PC-3 (cell line): ENCODE results near the gene CMTM8. TPM values are rescaled to one million over a fixed set of nuclear protein-coding genes. Genes with fewer than 3 reads are reported as not detected.
A peak's percentile ranks its signal among the peaks of the same experiment; 100 is the strongest.

Source experiments
- ATAC-seq: fragments of 200-7000 bp; cut with Tn5 transposase; 2 replicates; pipeline ENCODE4 v1.9.1; 2020; ENCODE audit warnings: mild to moderate bottlenecking, moderate library complexity
- BruUV-seq: library from RNA; stranded (reverse); fragments of 400-500 nt; replicated peaks from 2 replicates; lab custom pipeline; 2021; lab: Mats Ljungman, UMichigan
- CTCF ChIA-PET: fragments of 300-600 bp; sonication (Branson Sonifier 250); formaldehyde crosslinking; loops from one replicate; lab custom pipeline; 2022; ENCODE audit warnings: antibody characterized with exemption; lab: Charles Lee
- POLR2A ChIA-PET: fragments of 300-600 bp; sonication (Branson Sonifier 250); formaldehyde crosslinking; loops from one replicate; lab custom pipeline; 2022; ENCODE audit warnings: antibody characterized with exemption; ENCODE audit not compliant: unreplicated experiment; lab: Charles Lee
- DNase-seq: peaks from one replicate; pipeline ENCODE4 v3.0.0-alpha.2; 2015
- H2AFZ ChIP-seq: fragments of 300-600 bp; sonication (generic); 2 replicates; pipeline ENCODE4 v1.6.0; 2016; ENCODE audit warnings: antibody characterized with exemption, low read length
- H3F3A ChIP-seq: fragments of 300-600 bp; sonication (generic); one replicate; pipeline ENCODE4 v1.6.0; 2017; ENCODE audit warnings: antibody characterized with exemption, low read length, control low read depth, mild to moderate bottlenecking; ENCODE audit not compliant: unreplicated experiment
- H3K27ac ChIP-seq: fragments of 300-600 bp; sonication (generic); 2 replicates; pipeline ENCODE4 v1.5.1; 2016; ENCODE audit warnings: mild to moderate bottlenecking, low read length
- H3K27me3 ChIP-seq: fragments of 300-600 bp; sonication (generic); 2 replicates; pipeline ENCODE4 v1.6.1; 2016; ENCODE audit warnings: low read length, mixed read lengths
- H3K36me3 ChIP-seq: fragments of 300-600 bp; sonication (generic); 2 replicates; pipeline ENCODE4 v1.6.1; 2016; ENCODE audit warnings: low read depth, mixed run types, low read length, mixed read lengths
- H3K4me1 ChIP-seq: fragments of 300-600 bp; sonication (generic); 2 replicates; pipeline ENCODE4 v1.5.1; 2016; ENCODE audit warnings: low read length; ENCODE audit not compliant: insufficient read depth
- H3K4me2 ChIP-seq: fragments of 300-600 bp; sonication (generic); 2 replicates; pipeline ENCODE4 v1.6.0; 2016; ENCODE audit warnings: low read length
- H3K4me3 ChIP-seq: fragments of 300-600 bp; sonication (generic); 2 replicates; pipeline ENCODE4 v1.5.1; 2016; ENCODE audit warnings: mild to moderate bottlenecking, low read length, mixed read lengths
- H3K79me2 ChIP-seq: fragments of 300-600 bp; sonication (generic); 2 replicates; pipeline ENCODE4 v1.6.1; 2017; ENCODE audit warnings: low read length, mixed read lengths
- H3K9ac ChIP-seq: fragments of 300-600 bp; sonication (generic); 2 replicates; pipeline ENCODE4 v1.6.0; 2016; ENCODE audit warnings: mild to moderate bottlenecking, low read length
- H3K9me2 ChIP-seq: fragments of 300-600 bp; sonication (generic); replicated peaks from 2 replicates; pipeline ENCODE4 v1.6.1; 2016; ENCODE audit warnings: mixed run types, low read length, mixed read lengths
- H3K9me3 ChIP-seq: fragments of 300-600 bp; sonication (generic); 2 replicates; pipeline ENCODE4 v1.6.1; 2016; ENCODE audit warnings: low read length, mixed read lengths
- H4K20me1 ChIP-seq: fragments of 300-600 bp; sonication (generic); 2 replicates; pipeline ENCODE4 v1.6.1; 2016; ENCODE audit warnings: low read length, mixed read lengths
- CTCF ChIP-seq: fragments of 300-600 bp; sonication (generic); conservative IDR thresholded peaks from 2 replicates; pipeline ENCODE4 v1.5.1; 2017; ENCODE audit warnings: antibody characterized with exemption, low read depth, mild to moderate bottlenecking, low read length
- EZH2 ChIP-seq: fragments of 300-600 bp; sonication (generic); IDR thresholded peaks from one replicate; pipeline ENCODE4 v1.6.1; 2017; ENCODE audit warnings: antibody characterized with exemption, mild to moderate bottlenecking, low read length; ENCODE audit not compliant: unreplicated experiment
- EZH2phosphoT487 ChIP-seq: fragments of 300-600 bp; sonication (generic); IDR thresholded peaks from 2 replicates; pipeline ENCODE4 v1.6.1; 2018; ENCODE audit warnings: mild to moderate bottlenecking, antibody characterized with exemption, low read length, borderline replicate concordance
- intact Hi-C: fragments of 100-400 bp; cut with micrococcal nuclease; formaldehyde crosslinking; loops from 2 replicates; pipeline ENCODE4 v1.9.0; 2023
- total RNA-seq: library from RNA; depleted of rRNA; stranded (reverse); fragments of >200 nt; gene quantifications from 2 replicates; pipeline ENCODE4 v1.2.3, GENCODE V29; 2014

Gene CMTM8
- total RNA-seq, 1 experiment from 2014 or later, result 5.2 TPM

- DNase-seq (no peak), ATAC-seq (no peak)
- ChIA-PET CTCF (no interaction called here), POLR2A (no interaction called here)
- Histone ChIP-seq H3F3A (no peaks in the 10 kb centered on the region), H3K27me3 (no peaks in the 10 kb centered on the region), H3K4me3 (no peak overlapping the region), H3K36me3 (no peaks in the 10 kb centered on the region), H3K79me2 (no peaks in the 10 kb centered on the region), H4K20me1 (no peaks in the 10 kb centered on the region), H3K9me3 (no peaks in the 10 kb centered on the region), H3K27ac (no peak overlapping the region), H2AFZ (no peak overlapping the region), H3K9ac (no peak overlapping the region), H3K9me2 (no peaks in the 10 kb centered on the region), H3K4me2 (no peak overlapping the region), H3K4me1 (peaks cover 11% of the 10 kb centered on the region; the same call in 1 of the 2 replicates)
- TF ChIP-seq CTCF, result no peak
- no peak for TF ChIP-seq EZH2phosphoT487
- no peak for TF ChIP-seq EZH2
- intact Hi-C loops, result no loop called here
- no TSS peak for BruUV-seq
Measured at GRCh38 chr3:32323604-32324003, 85.1 kb downstream of the CMTM8 start.

- CTCF ChIA-PET, result no interaction called here
- TF ChIP-seq EZH2phosphoT487 (no peak), CTCF (no peak), EZH2 (no peak)
- BruUV-seq, result no TSS peak
Measured at GRCh38 chr3:32325201-32325600, 86.7 kb downstream of the CMTM8 start.

GRCh38 chr3:32325927-32326326 lies 87.4 kb downstream of the CMTM8 start:
- Histone ChIP-seq H3K4me1 (peaks cover 11% of the 10 kb centered on the region; the same call in 1 of the 2 replicates), H3K9me3 (no peaks in the 10 kb centered on the region), H3K9ac (no peak overlapping the region), H3K27me3 (no peaks in the 10 kb centered on the region), H3F3A (no peaks in the 10 kb centered on the region), H3K36me3 (no peaks in the 10 kb centered on the region), H3K9me2 (no peaks in the 10 kb centered on the region), H2AFZ (no peak overlapping the region), H3K4me3 (no peak overlapping the region), H3K4me2 (0 out of 2 replicates have a peak overlapping the region, but pooled peaks have one; percentile 7), H4K20me1 (no peaks in the 10 kb centered on the region), H3K79me2 (no peaks in the 10 kb centered on the region), H3K27ac (no peak overlapping the region)
- no TSS peak for BruUV-seq
- DNase-seq (peak; percentile 83), ATAC-seq (peak; percentile 43)
- ChIA-PET CTCF (no interaction called here), POLR2A (no interaction called here)
- no peak for TF ChIP-seq EZH2
- no peak for TF ChIP-seq CTCF
- no peak for TF ChIP-seq EZH2phosphoT487
- intact Hi-C loops, result no loop called here

More at GRCh38 chr3:32325201-32325600, 86.7 kb downstream of the CMTM8 start:
- Histone ChIP-seq H4K20me1 (no peaks in the 10 kb centered on the region), H3K9ac (no peak overlapping the region), H3K9me2 (no peaks in the 10 kb centered on the region), H3K4me2 (no peak overlapping the region), H3K4me3 (no peak overlapping the region), H3K79me2 (no peaks in the 10 kb centered on the region), H3K27ac (no peak overlapping the region), H3K27me3 (no peaks in the 10 kb centered on the region), H3K9me3 (no peaks in the 10 kb centered on the region), H3F3A (no peaks in the 10 kb centered on the region), H2AFZ (no peak overlapping the region), H3K36me3 (no peaks in the 10 kb centered on the region), H3K4me1 (peaks cover 11% of the 10 kb centered on the region; the same call in 1 of the 2 replicates)
- no peak for ATAC-seq
- no peak for DNase-seq
- intact Hi-C loops, result no loop called here
- POLR2A ChIA-PET, result no interaction called here
